HCEC 1CT (cell line): ENCODE data around the gene RFFL.

Experiments
- DNase-seq: peaks from one replicate; pipeline ENCODE4 v3.0.0-alpha.2; 2017

Gene RFFL

DNA sequence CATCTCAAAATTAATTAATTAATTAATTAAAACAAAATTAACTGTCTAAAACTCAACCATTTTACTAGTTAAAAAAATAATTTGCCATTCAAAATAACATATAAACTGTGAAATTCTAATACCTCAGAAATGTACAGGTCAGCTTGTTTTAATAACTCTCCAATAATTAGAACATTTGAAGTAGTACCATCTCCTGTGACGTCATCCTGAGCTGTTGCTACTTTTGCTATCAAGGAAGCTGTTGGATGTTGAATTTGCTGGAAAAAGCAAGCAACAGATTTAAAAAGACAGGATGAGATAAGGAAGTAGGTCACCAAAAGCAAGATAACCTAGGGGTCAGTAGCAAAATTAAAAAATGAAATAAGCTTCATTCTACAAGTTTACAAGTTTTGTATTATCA is 105.1 kb downstream of the RFFL start:
- no peak for DNase-seq
